ENCODE results near the gene CEPT1. TPM values are rescaled to one million over a fixed set of nuclear protein-coding genes. Genes with fewer than 3 reads are reported as not detected.

Gene CEPT1
- total and polyA plus RNA-seq, 10 of the 15 experiments (the other 5 are each of a cell fraction or from before 2014, with no cell fraction given) = 29.4 to 77.9 (median 54.8) TPM

- TF ChIP-seq ZBTB33 (IDR thresholded peaks at IDR 0.05) = no peak
- no peak for TF ChIP-seq HDAC2 (IDR thresholded peaks at IDR 0.05)
- no peak for TF ChIP-seq FOXM1 (IDR thresholded peaks at IDR 0.05; ENCODE audit: low read depth, low read length)
- no peak for TF ChIP-seq NFIC (IDR thresholded peaks at IDR 0.05; ENCODE audit: low read depth, low read length)
- TF ChIP-seq NFYA (IDR thresholded peaks at IDR 0.05; ENCODE audit: borderline replicate concordance, low read depth, low read length) = no peak
- no peak for TF ChIP-seq IRF5 (IDR thresholded peaks at IDR 0.05; ENCODE audit: borderline replicate concordance)
- no peak for TF ChIP-seq NFXL1 (IDR thresholded peaks at IDR 0.05; ENCODE audit: borderline replicate concordance)
- no peak for TF ChIP-seq ZNF207 (IDR thresholded peaks at IDR 0.05; ENCODE audit: borderline replicate concordance)
- TF ChIP-seq SIX5 (IDR thresholded peaks at IDR 0.05; ENCODE audit: low read depth, low read length, severe bottlenecking) = no peak
- peak; percentile 63 for TF ChIP-seq BCL3 (IDR thresholded peaks at IDR 0.05; ENCODE audit: borderline replicate concordance, insufficient read depth, low read depth, low read length, poor library complexity, severe bottlenecking)
- peak; percentile 52; the same call in 1 of the 2 replicates for TF ChIP-seq TBL1XR1 (IDR thresholded peaks at IDR 0.05; ENCODE audit: low read depth, low read length)
- peak; percentile 66; the same call in 1 of the 2 replicates for TF ChIP-seq ATF7 (IDR thresholded peaks at IDR 0.05; ENCODE audit: low read depth)
- no peak for TF ChIP-seq MAX (IDR thresholded peaks at IDR 0.05; ENCODE audit: low read depth, low read length)
- peak; percentile 80; the same call in 1 of the 2 replicates for TF ChIP-seq BCL11A (IDR thresholded peaks at IDR 0.05; ENCODE audit: low read depth, low read length)
- no peak for TF ChIP-seq HSF1 (IDR thresholded peaks at IDR 0.05; ENCODE audit: low read depth, low read length)
- TF ChIP-seq ZBED1 (IDR thresholded peaks at IDR 0.05; ENCODE audit: borderline replicate concordance) = no peak
- no peak for TF ChIP-seq POLR2AphosphoS2 (IDR thresholded peaks at IDR 0.05; ENCODE audit: low read depth, low read length)
- TF ChIP-seq CTCF (IDR thresholded peaks at IDR 0.05 in 2 of 3, conservative IDR thresholded peaks at IDR 0.05 in 1 of 3; ENCODE audit: control insufficient read depth in 2 of 3, extremely low read depth in 1 of 3, insufficient read depth in 1 of 3, low read depth in 3 of 3, low read length in 3 of 3) = no peak
- no peak for TF ChIP-seq ZNF622 (IDR thresholded peaks at IDR 0.05)
Observed at GRCh38 chr1:111217183-111217910, 77.3 kb downstream of the CEPT1 start (continued).

All from GM12878 (cell line).